ENCODE measurements around the gene VIPAS39. TPM values are rescaled to one million over a fixed set of nuclear protein-coding genes. Genes with fewer than 3 reads are reported as not detected.

Gene VIPAS39
- polyA plus RNA-seq, 1 experiment = 31.3 TPM

- DNase-seq (ENCODE audit: low read depth) = no peak
- TF ChIP-seq CTCF (IDR thresholded peaks at IDR 0.05; ENCODE audit: insufficient read depth, low read depth, low read length) = no peak
- Histone ChIP-seq H3K36me3 (ENCODE audit: control insufficient read depth, insufficient read depth, low read length) (no peaks in the 10 kb centered on the region), H3K27me3 (ENCODE audit: control insufficient read depth, insufficient read depth, low read length) (no peaks in the 10 kb centered on the region), H3K4me3 (ENCODE audit: low read depth, low read length) (no peak overlapping the region)
- POLR2A ChIA-PET = no interaction called here
- CTCF ChIA-PET = interaction anchor here (1.2 kb wide), 1 partner anchor 254 kb away, joined by 4 read pairs; no protein-coding TSS in a partner anchor
Observed at GRCh38 chr14:77406718-77407117, 50.7 kb downstream of the VIPAS39 start.

GRCh38 chr14:77406086-77406485 is 51.3 kb downstream of the VIPAS39 start:
- ChIA-PET POLR2A (no interaction called here), CTCF (interaction anchor here (1.2 kb wide), 1 partner anchor 254 kb away, joined by 4 read pairs; no protein-coding TSS in a partner anchor)
- H3K27me3 ChIP-seq (ENCODE audit: control insufficient read depth, insufficient read depth, low read length) = no peaks in the 10 kb centered on the region
- TF ChIP-seq CTCF (IDR thresholded peaks at IDR 0.05; ENCODE audit: insufficient read depth, low read depth, low read length) = no peak
- no peak overlapping the region for H3K4me3 ChIP-seq (ENCODE audit: low read depth, low read length)
- H3K36me3 ChIP-seq (ENCODE audit: control insufficient read depth, insufficient read depth, low read length) = no peaks in the 10 kb centered on the region
- no peak for DNase-seq (ENCODE audit: low read depth)

- ChIA-PET POLR2A (no interaction called here), CTCF (no interaction called here)
- Histone ChIP-seq H3K27me3 (ENCODE audit: control insufficient read depth, insufficient read depth, low read length) (no peaks in the 10 kb centered on the region), H3K4me3 (ENCODE audit: low read depth, low read length) (no peak overlapping the region), H3K36me3 (ENCODE audit: control insufficient read depth, insufficient read depth, low read length) (no peaks in the 10 kb centered on the region)
- no peak for TF ChIP-seq CTCF (IDR thresholded peaks at IDR 0.05; ENCODE audit: insufficient read depth, low read depth, low read length)
- DNase-seq (ENCODE audit: low read depth) = no peak
Observed at GRCh38 chr14:77403768-77404167, 53.6 kb downstream of the VIPAS39 start.

- Histone ChIP-seq H3K4me3 (ENCODE audit: low read depth, low read length) (no peak overlapping the region), H3K27me3 (ENCODE audit: control insufficient read depth, insufficient read depth, low read length) (no peaks in the 10 kb centered on the region), H3K36me3 (ENCODE audit: control insufficient read depth, insufficient read depth, low read length) (no peaks in the 10 kb centered on the region)
- no peak for DNase-seq (ENCODE audit: low read depth)
- ChIA-PET POLR2A (no interaction called here), CTCF (no interaction called here)
- TF ChIP-seq CTCF (IDR thresholded peaks at IDR 0.05; ENCODE audit: insufficient read depth, low read depth, low read length) = no peak
Observed at GRCh38 chr14:77400216-77400615, 57.2 kb downstream of the VIPAS39 start.

- TF ChIP-seq CTCF (IDR thresholded peaks at IDR 0.05; ENCODE audit: insufficient read depth, low read depth, low read length) = no peak
- POLR2A ChIA-PET = no interaction called here
- Histone ChIP-seq H3K27me3 (ENCODE audit: control insufficient read depth, insufficient read depth, low read length) (no peaks in the 10 kb centered on the region), H3K4me3 (ENCODE audit: low read depth, low read length) (no peak overlapping the region), H3K36me3 (ENCODE audit: control insufficient read depth, insufficient read depth, low read length) (no peaks in the 10 kb centered on the region)
- no peak for DNase-seq (ENCODE audit: low read depth)
- CTCF ChIA-PET = no interaction called here
Observed at GRCh38 chr14:77390188-77390587, 67.2 kb downstream of the VIPAS39 start.
